ENCODE data around the gene GMDS. TPM values are rescaled to one million over a fixed set of nuclear protein-coding genes. Genes with fewer than 3 reads are reported as not detected.

The GMDS gene
- total and polyA plus RNA-seq, 2 experiments from 2014 or later, result 30.1 to 36.5 TPM

- Mint-ChIP-seq H3K9me3 (no peaks in the 10 kb centered on the region), H3K27ac (no peak overlapping the region)
- no peak for ATAC-seq
These were observed 448.5 kb downstream of the GMDS start for GRCh38 chr6:1796706-1797529.

More at GRCh38 chr6:1796706-1797529, 448.5 kb downstream of the GMDS start:
- Mint-ChIP-seq H3K4me3 (no peak overlapping the region), H3K4me1 (peaks cover 12% of the 10 kb centered on the region; the same call in 2 of the 3 replicates), H3K27me3 (ENCODE audit: insufficient read depth, low read depth, poor library complexity) (peaks cover 8% of the 10 kb centered on the region), H3K36me3 (ENCODE audit: low read depth) (no peaks in the 10 kb centered on the region)
- Histone ChIP-seq H3K36me3 (ENCODE audit: insufficient read depth) (no peaks in the 10 kb centered on the region), H3K27me3 (ENCODE audit: insufficient read depth) (no peaks in the 10 kb centered on the region), H3K9me2 (ENCODE audit: insufficient read depth) (no peaks in the 10 kb centered on the region), H3K4me2 (no peak overlapping the region), H4K20me1 (replicated peaks; ENCODE audit: insufficient read depth) (no peaks in the 10 kb centered on the region), H2AFZ (no peak overlapping the region), H3K4me3 (no peak overlapping the region), H3K79me2 (replicated peaks; ENCODE audit: insufficient read depth) (no peaks in the 10 kb centered on the region), H3K27ac (ENCODE audit: low read depth) (no peak overlapping the region), H3K4me1 (ENCODE audit: insufficient read depth) (0 out of 2 replicates have a peak, but pooled peaks cover 3% of the 10 kb centered on the region), H3F3A (replicated peaks; ENCODE audit: low read depth) (no peaks in the 10 kb centered on the region)
- TF ChIP-seq ZNF114 (CRISPR knock-in tag; IDR thresholded peaks at IDR 0.05) (no peak), EZH2phosphoT487 (IDR thresholded peaks at IDR 0.05; ENCODE audit: unreplicated experiment) (no peak), ZNF331 (CRISPR knock-in tag; IDR thresholded peaks at IDR 0.05; ENCODE audit: low read depth) (no peak), ZNF462 (CRISPR knock-in tag; IDR thresholded peaks at IDR 0.05) (no peak), ETS1 (IDR thresholded peaks at IDR 0.05) (no peak), CREB1 (CRISPR knock-in tag; IDR thresholded peaks at IDR 0.05; ENCODE audit: low read depth) (no peak), CTCF (conservative IDR thresholded peaks at IDR 0.05; ENCODE audit: low read depth in 2 of 2) (no peak), EZH2 (IDR thresholded peaks at IDR 0.05; ENCODE audit: low read depth, unreplicated experiment) (no peak), STAT1 (IDR thresholded peaks at IDR 0.05; ENCODE audit: unreplicated experiment) (no peak), JUNB (IDR thresholded peaks at IDR 0.05; ENCODE audit: unreplicated experiment) (no peak), NANOG (IDR thresholded peaks at IDR 0.05; ENCODE audit: borderline replicate concordance) (no peak), REST (IDR thresholded peaks at IDR 0.05; ENCODE audit: unreplicated experiment) (no peak)
- DNase-seq (ENCODE audit: low spot score), result no peak
